ENCODE results near the gene TCF12.

DNA sequence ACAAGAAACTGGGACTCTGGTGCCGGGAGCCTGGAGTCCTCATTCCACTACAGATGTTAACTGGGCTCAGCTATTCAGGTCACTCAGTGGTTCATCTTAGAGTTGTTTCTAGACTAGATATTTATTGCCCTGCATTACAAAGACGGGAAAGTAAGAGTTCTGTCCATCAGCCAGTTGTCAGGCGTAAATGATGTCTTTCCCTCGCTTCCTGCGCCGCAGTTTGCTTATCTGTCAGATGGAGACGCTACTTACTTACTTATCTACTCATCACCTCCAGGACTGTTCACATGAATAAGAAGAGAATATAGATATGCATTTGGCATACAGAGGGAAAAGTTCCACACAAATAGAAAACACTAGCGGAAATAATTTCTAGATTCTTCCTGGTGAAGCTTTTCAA is 410.0 kb downstream of the TCF12 start:
- TF ChIP-seq POLR2AphosphoS5 (IDR thresholded peaks at IDR 0.05; ENCODE audit: insufficient read depth, low read depth, low read length) = no peak
- no peak for TF ChIP-seq JUN (IDR thresholded peaks at IDR 0.05; ENCODE audit: borderline replicate concordance, insufficient read depth, insufficient read length, low read depth)
- no peak for TF ChIP-seq CTCF (IDR thresholded peaks at IDR 0.05; ENCODE audit: extremely low read depth in 1 of 2, insufficient read depth in 1 of 2, low read depth in 1 of 2, low read length in 2 of 2)
- TF ChIP-seq POLR2A (IDR thresholded peaks at IDR 0.05; ENCODE audit: low read depth, low read length) = no peak
- TF ChIP-seq FOS (IDR thresholded peaks at IDR 0.05; ENCODE audit: borderline replicate concordance, insufficient read depth, low read length) = no peak
- TF ChIP-seq GATA2 (IDR thresholded peaks at IDR 0.05; ENCODE audit: insufficient read depth, insufficient read length, low read depth, low read length) = no peak
- no peak for TF ChIP-seq MYC (IDR thresholded peaks at IDR 0.05; ENCODE audit: low read depth, low read length)
- TF ChIP-seq, protein P1, sequence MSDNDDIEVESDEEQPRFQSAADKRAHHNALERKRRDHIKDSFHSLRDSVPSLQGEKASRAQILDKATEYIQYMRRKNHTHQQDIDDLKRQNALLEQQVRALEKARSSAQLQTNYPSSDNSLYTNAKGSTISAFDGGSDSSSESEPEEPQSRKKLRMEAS (IDR thresholded peaks at IDR 0.05; ENCODE audit: insufficient read depth, insufficient read length) = no peak
- no peak for TF ChIP-seq EZH2 (IDR thresholded peaks at IDR 0.05; ENCODE audit: borderline replicate concordance, low read depth, low read length, severe bottlenecking)
